Measurements from ENCODE around the gene GPR139. TPM values are rescaled to one million over a fixed set of nuclear protein-coding genes. Genes with fewer than 3 reads are reported as not detected.

The GPR139 gene
- total and polyA plus RNA-seq, 2 donors (not counting 1 experiment from before 2014, with no cell fraction given) = not detected

DNA sequence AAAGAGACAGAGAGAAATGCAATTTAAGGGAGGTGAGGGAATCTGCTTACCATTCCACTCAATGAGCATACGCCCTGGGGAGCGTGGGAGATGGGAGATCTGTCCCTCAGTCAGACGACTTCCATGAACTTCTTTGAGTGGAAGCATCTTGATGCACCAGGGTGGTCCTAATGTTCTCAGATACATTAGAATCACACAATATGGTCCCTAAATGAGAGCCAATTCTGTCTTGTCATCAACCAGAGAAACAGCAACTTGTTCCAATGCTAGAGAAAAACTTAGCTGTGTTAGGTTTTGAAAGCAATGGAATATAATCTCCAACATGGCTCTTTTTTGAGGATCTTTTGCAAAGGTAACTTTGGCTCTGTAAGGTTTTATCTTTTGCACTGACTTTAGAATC lies 44.1 kb downstream of the GPR139 start:
- Histone ChIP-seq H3K27ac (ENCODE audit: low read length in 2 of 2) (no peak overlapping the region), H3K4me2 (replicated peaks; ENCODE audit: low read depth, low read length, poor library complexity, severe bottlenecking) (no peak overlapping the region), H3K36me3 (replicated peaks in 1 of 2; ENCODE audit: control extremely low read depth in 1 of 2, control insufficient read depth in 1 of 2, extremely low read depth in 1 of 2, insufficient read depth in 2 of 2, low read length in 1 of 2) (no peaks in the 10 kb centered on the region), H3K9me3 (ENCODE audit: control extremely low read depth in 1 of 3, control insufficient read depth in 2 of 3, insufficient read depth in 1 of 3, low read length in 2 of 3) (peaks cover 0 to 7% (median 0%) of the 10 kb centered on the region in 3 donors), H3K9ac (ENCODE audit: low read length) (no peak overlapping the region), H3K27me3 (replicated peaks in 1 of 4; ENCODE audit: control extremely low read depth in 1 of 4, control insufficient read depth in 3 of 4, insufficient read depth in 4 of 4, low read length in 3 of 4) (no peaks in the 10 kb centered on the region), H2AFZ (ENCODE audit: insufficient read depth, low read depth, low read length, poor library complexity, severe bottlenecking) (no peak overlapping the region), H3K79me2 (ENCODE audit: control insufficient read depth, insufficient read depth, low read length) (no peaks in the 10 kb centered on the region), H3K4me1 (ENCODE audit: control insufficient read depth in 2 of 2, insufficient read depth in 2 of 2, low read length in 2 of 2) (no peaks in the 10 kb centered on the region), H3K4me3 (ENCODE audit: control extremely low read depth in 1 of 5, extremely low read depth in 1 of 5, insufficient read depth in 1 of 5, low read depth in 2 of 5, low read length in 4 of 5) (no peak overlapping the region), H4K20me1 (ENCODE audit: control insufficient read depth, insufficient read depth, low read length, poor library complexity, severe bottlenecking) (no peaks in the 10 kb centered on the region)
- DNase-seq = no peak
- Mint-ChIP-seq H3K4me3 (no peak overlapping the region), H3K4me1 (no peaks in the 10 kb centered on the region), H3K27me3 (peaks cover 7% of the 10 kb centered on the region), H3K27ac (no peak overlapping the region), H3K9me3 (ENCODE audit: insufficient read depth) (no peaks in the 10 kb centered on the region)
- no peak for ATAC-seq (ENCODE audit: low read depth)
- intact Hi-C loops (cut with micrococcal nuclease) = no loop called here
- WGBS (ENCODE audit: insufficient coverage) = 83% methylated on average over 1 of the region's 3 CpGs
- ChIA-PET CTCF (no interaction called here), POLR2A (no interaction called here)
- TF ChIP-seq, protein P1, sequence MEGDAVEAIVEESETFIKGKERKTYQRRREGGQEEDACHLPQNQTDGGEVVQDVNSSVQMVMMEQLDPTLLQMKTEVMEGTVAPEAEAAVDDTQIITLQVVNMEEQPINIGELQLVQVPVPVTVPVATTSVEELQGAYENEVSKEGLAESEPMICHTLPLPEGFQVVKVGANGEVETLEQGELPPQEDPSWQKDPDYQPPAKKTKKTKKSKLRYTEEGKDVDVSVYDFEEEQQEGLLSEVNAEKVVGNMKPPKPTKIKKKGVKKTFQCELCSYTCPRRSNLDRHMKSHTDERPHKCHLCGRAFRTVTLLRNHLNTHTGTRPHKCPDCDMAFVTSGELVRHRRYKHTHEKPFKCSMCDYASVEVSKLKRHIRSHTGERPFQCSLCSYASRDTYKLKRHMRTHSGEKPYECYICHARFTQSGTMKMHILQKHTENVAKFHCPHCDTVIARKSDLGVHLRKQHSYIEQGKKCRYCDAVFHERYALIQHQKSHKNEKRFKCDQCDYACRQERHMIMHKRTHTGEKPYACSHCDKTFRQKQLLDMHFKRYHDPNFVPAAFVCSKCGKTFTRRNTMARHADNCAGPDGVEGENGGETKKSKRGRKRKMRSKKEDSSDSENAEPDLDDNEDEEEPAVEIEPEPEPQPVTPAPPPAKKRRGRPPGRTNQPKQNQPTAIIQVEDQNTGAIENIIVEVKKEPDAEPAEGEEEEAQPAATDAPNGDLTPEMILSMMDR (IDR thresholded peaks at IDR 0.05) = no peak
- no peak for TF ChIP-seq EZH2 (IDR thresholded peaks at IDR 0.05; ENCODE audit: borderline replicate concordance, insufficient read depth, low read depth, low read length, poor library complexity, severe bottlenecking)

GRCh38 chr16:20026361-20027072 lies 47.2 kb downstream of the GPR139 start:
- no peaks in the 10 kb centered on the region for H3K4me1 Mint-ChIP-seq
- peaks cover 3% of the 10 kb centered on the region for H3K9me3 Mint-ChIP-seq (ENCODE audit: insufficient read depth)
- DNase-seq (no peak), ATAC-seq (ENCODE audit: low read depth) (no peak)
- Histone ChIP-seq H2AFZ (ENCODE audit: insufficient read depth, low read depth, low read length, poor library complexity, severe bottlenecking) (no peak overlapping the region), H4K20me1 (ENCODE audit: control insufficient read depth, insufficient read depth, low read length, poor library complexity, severe bottlenecking) (no peaks in the 10 kb centered on the region), H3K4me3 (ENCODE audit: control extremely low read depth in 1 of 5, extremely low read depth in 1 of 5, insufficient read depth in 1 of 5, low read depth in 2 of 5, low read length in 4 of 5) (no peak overlapping the region), H3K9me3 (ENCODE audit: control extremely low read depth in 1 of 3, control insufficient read depth in 2 of 3, insufficient read depth in 1 of 3, low read length in 2 of 3) (no peaks in the 10 kb centered on the region), H3K4me1 (ENCODE audit: control insufficient read depth in 2 of 2, insufficient read depth in 2 of 2, low read length in 2 of 2) (no peaks in the 10 kb centered on the region), H3K36me3 (replicated peaks in 1 of 2; ENCODE audit: control extremely low read depth in 1 of 2, control insufficient read depth in 1 of 2, extremely low read depth in 1 of 2, insufficient read depth in 2 of 2, low read length in 1 of 2) (no peaks in the 10 kb centered on the region), H3K4me2 (replicated peaks; ENCODE audit: low read depth, low read length, poor library complexity, severe bottlenecking) (no peak overlapping the region), H3K79me2 (ENCODE audit: control insufficient read depth, insufficient read depth, low read length) (no peaks in the 10 kb centered on the region), H3K9ac (ENCODE audit: low read length) (no peak overlapping the region), H3K27me3 (replicated peaks in 1 of 4; ENCODE audit: control extremely low read depth in 1 of 4, control insufficient read depth in 3 of 4, insufficient read depth in 4 of 4, low read length in 3 of 4) (no peaks in the 10 kb centered on the region), H3K27ac (ENCODE audit: low read length in 2 of 2) (no peak overlapping the region)
- intact Hi-C loops (cut with micrococcal nuclease) = no loop called here
- no peak overlapping the region for H3K4me3 Mint-ChIP-seq
- WGBS (ENCODE audit: insufficient coverage) = 83% methylated on average over 1 of the region's 2 CpGs
- POLR2A ChIA-PET = no interaction called here
- CTCF ChIA-PET = no interaction called here
- TF ChIP-seq, protein P1 (IDR thresholded peaks at IDR 0.05) = no peak
- no peak for TF ChIP-seq EZH2 (IDR thresholded peaks at IDR 0.05; ENCODE audit: borderline replicate concordance, insufficient read depth, low read depth, low read length, poor library complexity, severe bottlenecking)
- H3K27me3 Mint-ChIP-seq = peaks cover 4% of the 10 kb centered on the region
- H3K27ac Mint-ChIP-seq = no peak overlapping the region

Data from B cell (primary cell).